ENCODE results near the gene TMPO. TPM values are rescaled to one million over a fixed set of nuclear protein-coding genes. Genes with fewer than 3 reads are reported as not detected.
"Not testable (repeated sequence)": the region's sequence is repeated elsewhere in the genome, so short reads cannot be mapped to it uniquely, and the experiment has no call there.

The TMPO gene, protein sequence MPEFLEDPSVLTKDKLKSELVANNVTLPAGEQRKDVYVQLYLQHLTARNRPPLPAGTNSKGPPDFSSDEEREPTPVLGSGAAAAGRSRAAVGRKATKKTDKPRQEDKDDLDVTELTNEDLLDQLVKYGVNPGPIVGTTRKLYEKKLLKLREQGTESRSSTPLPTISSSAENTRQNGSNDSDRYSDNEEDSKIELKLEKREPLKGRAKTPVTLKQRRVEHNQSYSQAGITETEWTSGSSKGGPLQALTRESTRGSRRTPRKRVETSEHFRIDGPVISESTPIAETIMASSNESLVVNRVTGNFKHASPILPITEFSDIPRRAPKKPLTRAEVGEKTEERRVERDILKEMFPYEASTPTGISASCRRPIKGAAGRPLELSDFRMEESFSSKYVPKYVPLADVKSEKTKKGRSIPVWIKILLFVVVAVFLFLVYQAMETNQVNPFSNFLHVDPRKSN
- total RNA-seq, result 100 to 1,000 TPM; 268 to 285 TPM

DNA sequence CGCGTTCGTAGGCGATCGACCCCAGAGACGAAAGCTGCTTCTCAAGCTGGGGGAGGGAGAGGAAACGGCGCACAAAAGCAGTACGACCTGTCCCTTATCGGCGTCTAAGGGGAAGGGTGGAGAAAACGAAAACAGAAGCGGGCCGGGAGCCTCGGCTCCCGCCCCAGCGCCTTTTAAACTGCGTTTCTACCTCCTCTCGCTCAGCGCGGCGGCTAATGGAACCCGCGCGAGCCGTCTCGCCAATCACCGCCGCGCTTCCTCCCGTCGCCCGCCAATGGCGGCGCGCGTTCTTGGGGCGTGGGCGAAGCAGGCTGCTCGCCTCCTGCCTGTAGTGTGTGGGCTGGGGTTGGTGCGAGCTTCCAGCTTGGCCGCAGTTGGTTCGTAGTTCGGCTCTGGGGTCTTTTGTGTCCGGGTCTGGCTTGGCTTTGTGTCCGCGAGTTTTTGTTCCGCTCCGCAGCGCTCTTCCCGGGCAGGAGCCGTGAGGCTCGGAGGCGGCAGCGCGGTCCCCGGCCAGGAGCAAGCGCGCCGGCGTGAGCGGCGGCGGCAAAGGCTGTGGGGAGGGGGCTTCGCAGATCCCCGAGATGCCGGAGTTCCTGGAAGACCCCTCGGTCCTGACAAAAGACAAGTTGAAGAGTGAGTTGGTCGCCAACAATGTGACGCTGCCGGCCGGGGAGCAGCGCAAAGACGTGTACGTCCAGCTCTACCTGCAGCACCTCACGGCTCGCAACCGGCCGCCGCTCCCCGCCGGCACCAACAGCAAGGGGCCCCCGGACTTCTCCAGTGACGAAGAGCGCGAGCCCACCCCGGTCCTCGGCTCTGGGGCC lies at the start of gene TMPO:
Gene TMPO, plus strand, starts transcription at position 304 of the 824 bp plus-strand sequence. Its CDS starts 278 bp downstream, at position 582.
- Mint-ChIP-seq H3K27ac (peak within 1 kb of the TSS; percentile 99), H3K27me3 (no peaks in the 10 kb centered on the region), H3K4me3 (peak within 1 kb of the TSS; percentile 96), H3K9me3 (no peaks in the 10 kb centered on the region), H3K4me1 (peaks cover 19% of the 10 kb centered on the region), H3K36me3 (ENCODE audit: low read depth) (peaks cover 66% of the 10 kb centered on the region)
- peak; percentile 83 for ATAC-seq (replicated peaks)

GRCh38 chr12:98465950-98466602 lies 49.3 kb upstream of the TMPO start:
- H3K27ac Mint-ChIP-seq, result no peak overlapping the region
- H3K9me3 Mint-ChIP-seq, result no peaks in the 10 kb centered on the region
- no peak overlapping the region for H3K4me3 Mint-ChIP-seq
- no peaks in the 10 kb centered on the region for H3K36me3 Mint-ChIP-seq (ENCODE audit: low read depth)
- no peak for ATAC-seq (replicated peaks)
- no peaks in the 10 kb centered on the region for H3K27me3 Mint-ChIP-seq
- H3K4me1 Mint-ChIP-seq, result no peaks in the 10 kb centered on the region

DNA sequence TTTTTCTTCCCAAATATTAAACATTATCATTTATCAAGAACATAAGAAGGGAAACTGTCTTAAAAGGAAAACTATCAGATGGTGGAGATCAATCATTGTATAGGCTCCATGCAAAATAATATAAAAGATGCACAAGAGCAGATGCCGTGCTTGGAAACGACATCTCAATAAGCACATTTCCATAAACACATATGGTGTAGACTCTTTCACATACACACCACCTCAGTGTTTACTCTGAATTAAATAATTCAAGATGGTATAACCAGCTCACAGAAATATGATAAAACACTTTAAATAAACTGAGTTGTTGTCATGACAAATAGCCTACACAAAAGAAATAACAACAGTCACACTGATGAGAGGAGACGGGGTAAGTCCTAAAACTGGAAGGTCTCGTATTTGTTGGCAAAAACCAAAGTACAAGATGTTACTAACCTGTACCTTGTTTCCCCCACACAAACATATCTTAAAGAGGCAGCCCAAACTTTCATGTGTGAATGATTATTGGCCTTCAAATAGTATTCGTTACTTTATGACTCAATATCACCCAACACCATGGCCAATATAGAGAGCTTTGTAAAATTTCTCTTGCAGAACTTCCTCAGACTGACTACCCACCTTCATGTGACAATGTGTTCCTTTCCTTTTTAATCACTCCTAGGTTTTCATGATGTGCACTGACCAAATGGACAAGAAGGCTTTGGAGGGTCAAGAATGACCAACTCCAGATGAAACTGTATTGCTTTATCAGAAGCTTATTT lies 48.6 kb upstream of the TMPO start:
- Mint-ChIP-seq H3K27ac (no peak overlapping the region), H3K27me3 (no peaks in the 10 kb centered on the region), H3K9me3 (no peaks in the 10 kb centered on the region), H3K4me1 (no peaks in the 10 kb centered on the region), H3K36me3 (ENCODE audit: low read depth) (no peaks in the 10 kb centered on the region), H3K4me3 (no peak overlapping the region)
- peak; percentile 44 for ATAC-seq (replicated peaks)

DNA sequence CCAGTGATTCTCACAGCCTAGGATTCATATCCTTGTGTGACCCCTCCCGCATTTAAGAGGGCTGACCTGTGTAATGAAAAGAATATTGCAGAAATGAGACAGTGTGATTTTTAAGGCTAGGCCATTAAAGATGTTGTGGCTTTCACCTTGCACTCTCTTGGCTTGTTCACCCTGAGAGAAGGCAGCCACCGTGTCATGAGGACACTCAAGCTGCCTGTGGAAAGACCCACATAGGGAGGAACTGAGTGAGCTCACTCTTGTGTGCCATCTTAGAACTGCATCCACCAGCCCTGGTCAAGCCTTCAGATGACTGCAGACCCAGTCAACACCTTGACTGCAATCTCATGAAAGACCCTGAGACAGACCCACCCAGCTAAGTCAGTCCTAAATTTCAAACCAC lies 46.3 kb upstream of the TMPO start:
- Mint-ChIP-seq H3K27me3 (no peaks in the 10 kb centered on the region), H3K27ac (no peak overlapping the region), H3K9me3 (no peaks in the 10 kb centered on the region), H3K4me1 (no peaks in the 10 kb centered on the region), H3K4me3 (no peak overlapping the region), H3K36me3 (ENCODE audit: low read depth) (no peaks in the 10 kb centered on the region)
- peak; percentile 48 for ATAC-seq (replicated peaks)

DNA sequence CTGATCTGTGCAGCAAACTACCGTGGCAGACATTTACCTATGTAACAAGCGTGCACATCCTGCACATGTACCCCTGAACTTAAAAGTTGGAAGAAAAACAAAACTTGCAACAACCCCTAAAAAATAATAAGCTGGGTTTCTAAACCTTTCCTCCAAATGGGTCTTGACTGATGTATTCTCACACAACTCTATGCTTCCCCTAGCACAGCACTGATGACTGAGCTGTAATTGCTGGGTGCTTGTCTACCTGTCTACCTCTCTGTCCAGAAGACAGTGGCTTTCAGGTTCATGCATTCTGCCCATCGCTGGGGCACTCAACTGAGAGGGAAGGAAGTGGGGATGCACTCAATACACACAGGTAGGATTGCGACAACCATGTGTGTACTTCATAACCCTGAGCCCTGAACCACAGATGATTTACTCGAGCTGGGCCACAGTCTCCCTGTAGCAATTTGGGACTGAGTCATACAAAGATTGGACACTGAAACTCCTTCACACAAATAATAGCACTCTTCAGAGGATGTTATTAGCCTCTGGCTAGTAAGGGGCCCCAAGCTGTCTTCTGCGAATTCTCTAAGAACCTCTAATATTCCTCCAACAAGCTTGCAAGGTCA lies 44.8 kb upstream of the TMPO start:
- H3K4me1 Mint-ChIP-seq, result no peaks in the 10 kb centered on the region
- no peak for ATAC-seq (replicated peaks)
- H3K9me3 Mint-ChIP-seq, result no peaks in the 10 kb centered on the region

GRCh38 chr12:98471085-98471484 lies 44.3 kb upstream of the TMPO start:
- H3K36me3 Mint-ChIP-seq (ENCODE audit: low read depth), result no peaks in the 10 kb centered on the region
- no peaks in the 10 kb centered on the region for H3K4me1 Mint-ChIP-seq
- H3K9me3 Mint-ChIP-seq, result no peaks in the 10 kb centered on the region
- no peak overlapping the region for H3K4me3 Mint-ChIP-seq
- no peak overlapping the region for H3K27ac Mint-ChIP-seq
- H3K27me3 Mint-ChIP-seq, result no peaks in the 10 kb centered on the region
- no peak for ATAC-seq (replicated peaks)

More for the DNA sequence above, 44.8 kb upstream of the TMPO start:
- Mint-ChIP-seq H3K36me3 (ENCODE audit: low read depth) (no peaks in the 10 kb centered on the region), H3K4me3 (no peak overlapping the region), H3K27ac (no peak overlapping the region), H3K27me3 (no peaks in the 10 kb centered on the region)

GRCh38 chr12:98475565-98475908 lies 39.9 kb upstream of the TMPO start:
- Mint-ChIP-seq H3K27ac (no peak overlapping the region), H3K27me3 (no peaks in the 10 kb centered on the region), H3K36me3 (ENCODE audit: low read depth) (no peaks in the 10 kb centered on the region), H3K9me3 (no peaks in the 10 kb centered on the region), H3K4me3 (no peak overlapping the region), H3K4me1 (no peaks in the 10 kb centered on the region)
- ATAC-seq (replicated peaks), result no peak

- H3K9me3 Mint-ChIP-seq, result no peaks in the 10 kb centered on the region
- no peak for ATAC-seq (replicated peaks)
- H3K4me1 Mint-ChIP-seq, result no peaks in the 10 kb centered on the region
- no peaks in the 10 kb centered on the region for H3K36me3 Mint-ChIP-seq (ENCODE audit: low read depth)
- no peak overlapping the region for H3K27ac Mint-ChIP-seq
- H3K27me3 Mint-ChIP-seq, result peaks cover 3% of the 10 kb centered on the region
- H3K4me3 Mint-ChIP-seq, result no peak overlapping the region
These were observed 36.8 kb upstream of the TMPO start for GRCh38 chr12:98478606-98479005.

DNA sequence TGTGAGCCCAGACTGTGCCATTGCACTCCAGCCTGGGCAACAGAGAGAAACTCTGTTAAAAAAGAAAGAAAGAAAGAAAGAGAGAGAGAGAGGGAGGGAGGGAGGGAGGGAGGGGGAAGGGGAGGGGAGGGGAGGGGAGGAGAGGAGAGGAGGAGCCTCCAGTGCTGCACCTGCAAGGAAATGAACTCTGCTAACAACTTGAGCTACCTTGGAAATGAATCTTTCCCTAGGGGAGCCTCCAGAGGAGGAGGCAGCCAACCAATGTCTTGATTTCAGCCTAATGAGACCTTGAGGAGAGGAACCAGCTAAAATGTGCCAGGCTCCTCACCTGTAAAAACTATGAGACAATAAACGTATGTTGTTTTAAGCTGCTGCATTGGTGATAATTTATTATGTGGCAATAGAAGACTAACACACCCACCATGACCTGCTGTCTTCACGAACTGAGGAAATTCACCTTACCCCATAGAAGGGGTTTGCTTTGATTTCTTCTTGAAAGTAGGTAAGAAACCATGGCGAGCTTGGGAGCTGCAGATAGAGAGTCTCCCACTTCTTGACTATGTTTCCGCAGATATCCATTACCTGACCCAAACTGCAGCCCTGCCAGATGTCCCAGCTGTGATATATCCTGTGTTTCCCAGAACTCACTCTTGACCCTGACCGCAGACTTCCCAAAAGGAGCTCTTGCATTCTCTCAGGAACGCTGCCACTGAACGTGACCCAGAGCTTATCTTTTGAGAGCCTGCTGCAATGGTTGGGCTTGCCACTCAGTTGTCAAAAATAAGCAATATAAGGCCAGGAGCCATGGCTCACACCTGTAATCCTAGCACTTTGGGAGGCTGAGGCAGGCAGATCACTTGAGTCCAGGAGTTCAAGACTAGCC lies 31.5 kb upstream of the TMPO start:
- no peaks in the 10 kb centered on the region for H3K36me3 Mint-ChIP-seq (ENCODE audit: low read depth)
- H3K4me1 Mint-ChIP-seq, result no peaks in the 10 kb centered on the region
- no peak for ATAC-seq (replicated peaks)
- H3K27ac Mint-ChIP-seq, result no peak overlapping the region
- H3K27me3 Mint-ChIP-seq, result peaks cover 3% of the 10 kb centered on the region
- no peak overlapping the region for H3K4me3 Mint-ChIP-seq
- no peaks in the 10 kb centered on the region for H3K9me3 Mint-ChIP-seq

DNA sequence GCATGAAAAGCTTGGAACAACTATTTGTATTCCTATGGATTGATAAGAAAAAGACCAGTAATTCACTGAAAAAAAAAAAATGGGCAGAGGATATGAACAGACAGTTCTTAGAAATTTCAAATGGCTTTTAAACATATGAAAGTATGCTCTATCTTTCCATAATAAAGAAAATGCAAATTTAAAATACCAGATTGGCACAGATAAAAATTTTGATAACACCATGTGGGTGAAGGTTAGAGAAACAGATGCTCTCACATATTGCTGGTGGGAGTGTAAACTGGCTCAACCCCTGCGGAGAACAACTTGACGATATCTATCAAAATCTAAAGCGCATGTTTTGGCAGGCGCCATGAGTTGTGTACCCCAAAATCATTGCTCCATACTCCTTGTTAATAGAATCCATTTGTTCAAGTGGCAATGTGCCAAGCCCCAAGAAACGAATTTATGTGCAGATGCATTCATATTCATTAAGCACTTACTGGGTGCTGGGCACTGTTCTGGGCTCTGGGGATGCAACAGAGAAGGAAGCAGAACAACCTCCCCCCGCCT lies 29.5 kb upstream of the TMPO start:
- Mint-ChIP-seq H3K27ac (no peak overlapping the region), H3K27me3 (peaks cover 2% of the 10 kb centered on the region), H3K36me3 (ENCODE audit: low read depth) (no peaks in the 10 kb centered on the region), H3K4me1 (no peaks in the 10 kb centered on the region), H3K9me3 (no peaks in the 10 kb centered on the region), H3K4me3 (no peak overlapping the region)
- ATAC-seq (replicated peaks), result no peak

DNA sequence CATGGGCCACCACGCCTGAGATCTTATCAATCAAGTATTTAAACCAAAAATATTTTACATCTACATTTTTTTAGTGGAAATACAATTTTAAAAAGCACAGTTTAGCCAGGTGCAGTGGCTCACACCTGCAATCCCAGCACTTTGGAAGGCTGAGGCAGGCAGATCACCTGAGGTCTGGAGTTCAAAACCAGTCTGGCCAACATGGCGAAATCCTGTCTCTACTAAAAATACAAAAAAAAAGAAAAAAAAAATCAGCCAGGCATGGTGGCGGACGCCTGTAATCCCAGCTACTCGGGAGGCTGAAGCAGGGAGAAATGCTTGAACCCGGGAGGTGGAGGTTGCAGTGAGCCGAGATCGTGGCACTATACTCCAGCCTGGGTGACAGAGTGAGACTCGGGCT lies 27.0 kb upstream of the TMPO start:
- H3K36me3 Mint-ChIP-seq (ENCODE audit: low read depth); ATAC-seq (replicated peaks); H3K4me3 Mint-ChIP-seq; H3K4me1 Mint-ChIP-seq; H3K27me3 Mint-ChIP-seq; H3K9me3 Mint-ChIP-seq; H3K27ac Mint-ChIP-seq: not testable (repeated sequence)

DNA sequence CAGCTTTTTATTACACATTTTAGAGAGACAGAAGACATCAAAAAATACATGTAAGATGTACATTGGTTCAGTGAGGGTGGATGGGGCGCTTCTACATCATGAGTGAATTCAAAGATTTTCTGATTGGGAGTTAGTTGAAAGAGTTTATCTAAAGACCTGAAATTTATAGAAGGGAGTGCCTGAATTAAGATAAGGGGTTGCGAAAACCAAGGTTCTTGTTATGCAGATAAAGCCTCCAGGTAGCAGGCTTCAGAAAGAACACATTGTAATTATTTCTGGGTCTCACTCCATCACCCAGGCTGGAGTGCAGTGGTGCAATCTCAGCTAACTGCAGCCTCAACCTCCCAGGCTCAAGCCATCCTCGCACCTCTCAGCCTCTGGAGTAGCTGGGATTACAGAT lies 26.2 kb upstream of the TMPO start:
- no peak for ATAC-seq (replicated peaks)
- Mint-ChIP-seq H3K27me3 (no peaks in the 10 kb centered on the region), H3K4me1 (peaks cover 4% of the 10 kb centered on the region), H3K36me3 (ENCODE audit: low read depth) (no peaks in the 10 kb centered on the region), H3K9me3 (no peaks in the 10 kb centered on the region), H3K27ac (no peak overlapping the region), H3K4me3 (no peak overlapping the region)

All from activated T-helper 17 cell treated with anti-CD3 and anti-CD28 coated beads, Interleukin-2, amount 50 U/mL, for 72 hours (primary cell).